Measurements from ENCODE around the gene PANX1.
"Not testable (repeated sequence)": the region's sequence is repeated elsewhere in the genome, so short reads cannot be mapped to it uniquely, and the experiment has no call there.

The PANX1 gene

GRCh38 chr11:94150704-94151685 is 22.4 kb downstream of the PANX1 start:
- no peak overlapping the region for H3K27ac ChIP-seq (ENCODE audit: low read depth, low read length)
- no peak overlapping the region for H3K9ac ChIP-seq (ENCODE audit: low read depth, low read length)
- peaks cover 51% of the 10 kb centered on the region for H3K4me1 ChIP-seq (ENCODE audit: insufficient read depth, low read length)
- H3K9me3 ChIP-seq (ENCODE audit: insufficient read depth, low read depth, low read length), result no peaks in the 10 kb centered on the region
- no peak overlapping the region for H3K4me3 ChIP-seq (ENCODE audit: low read length)
- no peaks in the 10 kb centered on the region for H3K27me3 ChIP-seq (ENCODE audit: insufficient read depth, low read length)
- WGBS, result 81% methylated on average over 3 of the region's 4 CpGs
- H3K36me3 ChIP-seq (ENCODE audit: insufficient read depth, low read length), result peaks cover 14% of the 10 kb centered on the region

- WGBS, result 81% methylated on average over 5 of the region's 6 CpGs
- Histone ChIP-seq H3K9me3 (ENCODE audit: insufficient read depth, low read depth, low read length) (0 out of 2 replicates have a peak, but pooled peaks cover 2% of the 10 kb centered on the region), H3K4me1 (ENCODE audit: insufficient read depth, low read length) (peaks cover 51% of the 10 kb centered on the region), H3K27me3 (ENCODE audit: insufficient read depth, low read length) (no peaks in the 10 kb centered on the region), H3K9ac (ENCODE audit: low read depth, low read length) (no peak overlapping the region), H3K4me3 (ENCODE audit: low read length) (no peak overlapping the region), H3K36me3 (ENCODE audit: insufficient read depth, low read length) (peaks cover 19% of the 10 kb centered on the region), H3K27ac (ENCODE audit: low read depth, low read length) (no peak overlapping the region)
These were observed 23.4 kb downstream of the PANX1 start for GRCh38 chr11:94151903-94152677.

DNA sequence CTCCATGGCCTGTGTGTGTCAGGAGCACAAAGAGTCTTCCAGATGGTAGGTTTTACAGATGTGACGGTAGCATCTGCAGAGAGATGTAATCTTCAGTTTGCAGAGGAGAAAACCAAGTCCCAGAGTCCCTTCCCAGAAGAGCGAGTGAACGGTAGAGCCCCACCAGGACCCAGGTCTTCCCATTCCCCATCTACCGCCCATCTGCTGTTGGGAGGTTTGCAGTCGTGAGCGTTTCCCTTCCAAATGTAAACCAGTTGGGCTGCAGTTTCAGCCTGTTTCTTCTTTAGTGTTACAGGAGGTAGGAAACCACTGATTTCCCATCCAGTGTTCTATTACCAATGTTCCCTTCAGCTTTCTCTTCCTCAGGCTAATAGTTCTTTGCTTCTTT is 24.0 kb downstream of the PANX1 start:
- Histone ChIP-seq H3K9ac (ENCODE audit: low read depth, low read length) (no peak overlapping the region), H3K4me1 (ENCODE audit: insufficient read depth, low read length) (peaks cover 49% of the 10 kb centered on the region), H3K27ac (ENCODE audit: low read depth, low read length) (no peak overlapping the region)

DNA sequence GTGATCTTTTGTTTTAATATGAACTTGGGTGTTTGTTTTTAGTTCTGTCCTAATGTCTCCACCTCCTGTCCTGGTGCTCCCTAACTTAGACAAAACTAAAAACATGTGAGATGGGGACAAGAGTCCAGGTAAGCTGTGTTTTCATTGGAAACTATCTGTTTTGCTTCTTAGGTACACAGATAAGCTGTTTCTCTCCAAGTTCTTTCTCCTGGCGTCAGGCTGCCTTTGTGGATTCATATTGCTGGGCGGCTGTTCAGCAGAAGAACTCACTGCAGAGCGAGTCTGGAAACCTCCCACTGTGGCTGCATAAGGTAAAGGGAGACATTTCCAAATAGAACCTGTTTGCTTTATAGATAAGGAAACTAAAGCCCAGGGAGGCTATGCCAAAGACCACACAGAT is 24.7 kb downstream of the PANX1 start:
- 84% methylated on average over 3 of the region's 3 CpGs for WGBS
- Histone ChIP-seq H3K36me3 (ENCODE audit: insufficient read depth, low read length) (peaks cover 19% of the 10 kb centered on the region), H3K4me3 (ENCODE audit: low read length) (no peak overlapping the region), H3K9ac (ENCODE audit: low read depth, low read length) (no peak overlapping the region), H3K9me3 (ENCODE audit: insufficient read depth, low read depth, low read length) (0 out of 2 replicates have a peak, but pooled peaks cover 2% of the 10 kb centered on the region), H3K4me1 (ENCODE audit: insufficient read depth, low read length) (peaks cover 47% of the 10 kb centered on the region), H3K27ac (ENCODE audit: low read depth, low read length) (no peak overlapping the region), H3K27me3 (ENCODE audit: insufficient read depth, low read length) (no peaks in the 10 kb centered on the region)

More for the DNA sequence above, 24.0 kb downstream of the PANX1 start:
- Histone ChIP-seq H3K27me3 (ENCODE audit: insufficient read depth, low read length) (no peaks in the 10 kb centered on the region), H3K9me3 (ENCODE audit: insufficient read depth, low read depth, low read length) (0 out of 2 replicates have a peak, but pooled peaks cover 2% of the 10 kb centered on the region), H3K36me3 (ENCODE audit: insufficient read depth, low read length) (peaks cover 19% of the 10 kb centered on the region), H3K4me3 (ENCODE audit: low read length) (no peak overlapping the region)
- 89% methylated on average over 6 of the region's 6 CpGs for WGBS

- H3K36me3 ChIP-seq (ENCODE audit: insufficient read depth, low read length), result peaks cover 19% of the 10 kb centered on the region
- 100% methylated on average over 3 of the region's 3 CpGs for WGBS
- H3K9me3 ChIP-seq (ENCODE audit: insufficient read depth, low read depth, low read length), result 0 out of 2 replicates have a peak, but pooled peaks cover 2% of the 10 kb centered on the region
- no peak overlapping the region for H3K9ac ChIP-seq (ENCODE audit: low read depth, low read length)
- H3K27me3 ChIP-seq (ENCODE audit: insufficient read depth, low read length), result no peaks in the 10 kb centered on the region
- H3K4me1 ChIP-seq (ENCODE audit: insufficient read depth, low read length), result peaks cover 39% of the 10 kb centered on the region
- no peak overlapping the region for H3K4me3 ChIP-seq (ENCODE audit: low read length)
- H3K27ac ChIP-seq (ENCODE audit: low read depth, low read length), result no peak overlapping the region
These were observed 25.6 kb downstream of the PANX1 start for GRCh38 chr11:94154095-94154856.

DNA sequence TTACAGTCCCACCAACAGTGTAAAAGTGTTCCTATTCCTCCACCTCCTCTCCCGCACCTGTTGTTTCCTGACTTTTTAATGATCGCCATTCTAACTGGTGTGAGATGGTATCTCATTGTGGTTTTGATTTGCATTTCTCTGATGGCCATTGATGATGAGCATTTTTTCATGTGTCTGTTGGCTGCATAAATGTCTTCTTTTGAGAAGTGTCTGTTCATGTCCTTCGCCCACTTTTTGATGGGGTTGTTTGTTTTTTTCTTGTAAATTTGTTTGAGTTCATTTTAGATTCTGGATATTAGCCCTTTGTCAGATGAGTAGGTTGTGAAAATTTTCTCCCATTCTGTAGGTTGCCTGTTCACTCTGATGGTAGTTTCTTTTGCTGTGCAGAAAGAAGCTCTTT is 28.7 kb downstream of the PANX1 start:
- peaks cover 20% of the 10 kb centered on the region for H3K36me3 ChIP-seq (ENCODE audit: insufficient read depth, low read length)
- H3K27me3 ChIP-seq (ENCODE audit: insufficient read depth, low read length); H3K4me3 ChIP-seq (ENCODE audit: low read length); H3K9me3 ChIP-seq (ENCODE audit: insufficient read depth, low read depth, low read length); H3K4me1 ChIP-seq (ENCODE audit: insufficient read depth, low read length); H3K9ac ChIP-seq (ENCODE audit: low read depth, low read length); H3K27ac ChIP-seq (ENCODE audit: low read depth, low read length): not testable (repeated sequence)
- WGBS, result 100% methylated on average over 1 of the region's 3 CpGs

DNA sequence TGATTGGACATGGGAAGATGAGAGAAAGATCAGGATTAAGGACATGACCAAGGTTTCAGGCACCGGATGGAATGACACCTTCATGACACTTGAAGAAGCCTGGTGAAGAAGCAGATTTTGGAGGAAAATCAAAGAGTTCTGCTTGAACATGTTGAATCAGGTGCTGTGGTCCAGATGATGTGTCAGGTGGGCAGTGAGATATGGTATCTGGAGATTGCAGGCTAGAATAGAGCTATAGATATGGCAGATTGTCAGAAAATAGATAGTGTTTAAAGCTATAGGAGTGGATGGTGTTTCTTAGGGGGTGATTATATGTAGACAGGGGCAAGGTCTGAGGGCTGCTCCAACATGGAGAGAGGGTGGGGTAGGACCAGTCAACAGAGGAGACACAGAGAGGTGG is 40.2 kb downstream of the PANX1 start:
- Histone ChIP-seq H3K9ac (ENCODE audit: low read depth, low read length) (no peak overlapping the region), H3K27me3 (ENCODE audit: insufficient read depth, low read length) (no peaks in the 10 kb centered on the region), H3K4me3 (ENCODE audit: low read length) (no peak overlapping the region), H3K36me3 (ENCODE audit: insufficient read depth, low read length) (no peaks in the 10 kb centered on the region; the same call in 1 of the 2 replicates), H3K4me1 (ENCODE audit: insufficient read depth, low read length) (peaks cover 12% of the 10 kb centered on the region), H3K27ac (ENCODE audit: low read depth, low read length) (no peak overlapping the region), H3K9me3 (ENCODE audit: insufficient read depth, low read depth, low read length) (no peaks in the 10 kb centered on the region)
- WGBS, result 92% methylated on average over 1 of the region's 1 CpG

DNA sequence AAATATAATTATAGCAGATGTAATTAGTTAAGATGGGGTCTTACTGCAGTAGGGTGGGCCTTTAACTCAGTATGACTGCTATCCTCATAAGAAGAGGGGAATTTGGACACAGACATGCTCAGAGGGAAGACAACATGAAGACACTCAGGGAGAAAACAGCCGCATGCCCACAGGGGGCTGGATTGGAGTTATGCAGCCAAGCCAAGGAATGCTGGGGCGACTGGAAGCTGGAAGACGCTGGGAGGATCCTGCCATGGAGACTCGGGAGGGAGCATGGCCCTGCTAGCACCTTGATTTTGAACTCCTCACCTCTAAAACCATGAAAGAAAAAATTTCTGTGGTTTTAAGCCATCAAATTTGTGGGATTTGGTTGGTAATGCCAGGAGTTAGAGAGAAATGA is 40.9 kb downstream of the PANX1 start:
- no peaks in the 10 kb centered on the region; the same call in 1 of the 2 replicates for H3K36me3 ChIP-seq (ENCODE audit: insufficient read depth, low read length)
- 75% methylated on average over 4 of the region's 4 CpGs for WGBS

GRCh38 chr11:94169930-94170545 is 41.4 kb downstream of the PANX1 start:
- WGBS, result 98% methylated on average over 8 of the region's 8 CpGs
- Histone ChIP-seq H3K9me3 (ENCODE audit: insufficient read depth, low read depth, low read length) (no peaks in the 10 kb centered on the region), H3K27me3 (ENCODE audit: insufficient read depth, low read length) (no peaks in the 10 kb centered on the region), H3K27ac (ENCODE audit: low read depth, low read length) (no peak overlapping the region), H3K4me1 (ENCODE audit: insufficient read depth, low read length) (peaks cover 12% of the 10 kb centered on the region), H3K9ac (ENCODE audit: low read depth, low read length) (no peak overlapping the region), H3K36me3 (ENCODE audit: insufficient read depth, low read length) (no peaks in the 10 kb centered on the region; the same call in 1 of the 2 replicates), H3K4me3 (ENCODE audit: low read length) (no peak overlapping the region)

More for the DNA sequence above, 40.9 kb downstream of the PANX1 start:
- Histone ChIP-seq H3K27ac (ENCODE audit: low read depth, low read length) (no peak overlapping the region), H3K27me3 (ENCODE audit: insufficient read depth, low read length) (no peaks in the 10 kb centered on the region), H3K9me3 (ENCODE audit: insufficient read depth, low read depth, low read length) (no peaks in the 10 kb centered on the region), H3K4me3 (ENCODE audit: low read length) (no peak overlapping the region), H3K4me1 (ENCODE audit: insufficient read depth, low read length) (peaks cover 12% of the 10 kb centered on the region), H3K9ac (ENCODE audit: low read depth, low read length) (no peak overlapping the region)

DNA sequence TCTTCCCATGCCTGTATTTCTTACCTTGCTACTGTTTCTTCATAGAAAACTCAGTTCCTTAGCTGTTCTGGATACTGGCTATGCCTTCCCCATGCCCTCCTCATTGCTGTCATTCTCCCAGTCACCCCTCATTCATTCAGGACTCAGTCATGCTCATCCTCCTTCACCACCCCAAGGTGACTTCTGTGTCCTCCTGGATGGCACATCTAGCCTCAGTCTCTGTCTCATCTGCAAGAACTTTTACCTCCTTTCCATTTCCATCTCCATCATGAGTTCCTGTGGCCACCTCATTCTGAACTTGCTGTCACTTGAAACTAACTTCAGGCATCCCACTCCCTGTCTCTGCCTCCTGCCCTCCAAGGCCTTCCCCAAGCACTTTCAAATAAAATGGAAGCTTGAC is 42.3 kb downstream of the PANX1 start:
- no peaks in the 10 kb centered on the region for H3K27me3 ChIP-seq (ENCODE audit: insufficient read depth, low read length)
- H3K36me3 ChIP-seq (ENCODE audit: insufficient read depth, low read length), result no peaks in the 10 kb centered on the region; the same call in 1 of the 2 replicates
- H3K9ac ChIP-seq (ENCODE audit: low read depth, low read length), result no peak overlapping the region
- peaks cover 12% of the 10 kb centered on the region for H3K4me1 ChIP-seq (ENCODE audit: insufficient read depth, low read length)
- H3K9me3 ChIP-seq (ENCODE audit: insufficient read depth, low read depth, low read length), result no peaks in the 10 kb centered on the region
- H3K4me3 ChIP-seq (ENCODE audit: low read length), result no peak overlapping the region
- no peak overlapping the region for H3K27ac ChIP-seq (ENCODE audit: low read depth, low read length)

Data from HUES64 (cell line).